22Rv1 (cell line): ENCODE data around the gene ETS1.

ENCODE experiments used
- CTCF ChIP-seq: fragments of 450-650 bp; IDR thresholded peaks from 2 replicates; pipeline ENCODE4 v1.5.1; 2017; ENCODE audit warnings: mild to moderate bottlenecking
- ZFX ChIP-seq: fragments of 450-650 bp; IDR thresholded peaks from 2 replicates; pipeline ENCODE4 v1.6.1; 2017; ENCODE audit warnings: antibody characterized with exemption, borderline replicate concordance

GRCh38 chr11:128619540-128620308 is 32.4 kb upstream of the ETS1 start:
- TF ChIP-seq CTCF (no peak), ZFX (no peak)
